Tibial nerve (tissue), 4 donors: ENCODE results near the gene CORO2A.

ENCODE experiments used
- EP300 ChIP-seq, 2 donors: sonication (generic); formaldehyde crosslinking; IDR thresholded peaks; one replicate each; pipeline ENCODE4 v1.6.1; 2017; ENCODE audit warnings: antibody characterized with exemption in 2 of 2, mild to moderate bottlenecking in 1 of 2
- POLR2A ChIP-seq, 2 donors: fragments of 450-650 bp; IDR thresholded peaks; one replicate each; pipeline ENCODE4 v1.6.1; 2017; ENCODE audit warnings: antibody characterized with exemption in 2 of 2, mild to moderate bottlenecking in 2 of 2, moderate library complexity in 2 of 2
- TF ChIP-seq, protein P1 (sequence below), 5 experiments: fragments of 200-600 bp in 3 of 5; fragments of 450-650 bp in 2 of 5; sonication (generic) in 3 of 5; IDR thresholded peaks; one replicate each; pipeline ENCODE4 v1.5.1; 2016 to 2019; ENCODE audit warnings: antibody characterized with exemption in 5 of 5, mild to moderate bottlenecking in 3 of 5, moderate library complexity in 2 of 5

GRCh38 chr9:98149422-98149821 lies 43.0 kb downstream of the CORO2A start:
- TF ChIP-seq, protein P1, sequence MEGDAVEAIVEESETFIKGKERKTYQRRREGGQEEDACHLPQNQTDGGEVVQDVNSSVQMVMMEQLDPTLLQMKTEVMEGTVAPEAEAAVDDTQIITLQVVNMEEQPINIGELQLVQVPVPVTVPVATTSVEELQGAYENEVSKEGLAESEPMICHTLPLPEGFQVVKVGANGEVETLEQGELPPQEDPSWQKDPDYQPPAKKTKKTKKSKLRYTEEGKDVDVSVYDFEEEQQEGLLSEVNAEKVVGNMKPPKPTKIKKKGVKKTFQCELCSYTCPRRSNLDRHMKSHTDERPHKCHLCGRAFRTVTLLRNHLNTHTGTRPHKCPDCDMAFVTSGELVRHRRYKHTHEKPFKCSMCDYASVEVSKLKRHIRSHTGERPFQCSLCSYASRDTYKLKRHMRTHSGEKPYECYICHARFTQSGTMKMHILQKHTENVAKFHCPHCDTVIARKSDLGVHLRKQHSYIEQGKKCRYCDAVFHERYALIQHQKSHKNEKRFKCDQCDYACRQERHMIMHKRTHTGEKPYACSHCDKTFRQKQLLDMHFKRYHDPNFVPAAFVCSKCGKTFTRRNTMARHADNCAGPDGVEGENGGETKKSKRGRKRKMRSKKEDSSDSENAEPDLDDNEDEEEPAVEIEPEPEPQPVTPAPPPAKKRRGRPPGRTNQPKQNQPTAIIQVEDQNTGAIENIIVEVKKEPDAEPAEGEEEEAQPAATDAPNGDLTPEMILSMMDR (IDR thresholded peaks at IDR 0.05) = no peak
- TF ChIP-seq POLR2A (IDR thresholded peaks at IDR 0.05) = no peak
- no peak for TF ChIP-seq EP300 (IDR thresholded peaks at IDR 0.05)
